ENCODE data around the gene ATP13A5.

GRCh38 chr3:193378706-193379105 lies at the start of gene ATP13A5:
- TF ChIP-seq EZH2 (IDR thresholded peaks at IDR 0.05; ENCODE audit: insufficient read depth, poor library complexity, severe bottlenecking) (no peak), EZH2phosphoT487 (IDR thresholded peaks at IDR 0.05; ENCODE audit: insufficient read depth, low read depth) (no peak)
